AG04450 (cell line): Measurements from ENCODE around the gene MRPL27. TPM values are rescaled to one million over a fixed set of nuclear protein-coding genes. Genes with fewer than 3 reads are reported as not detected.
"Not testable (repeated sequence)": the region's sequence is repeated elsewhere in the genome, so short reads cannot be mapped to it uniquely, and the experiment has no call there.

Experiments
- CTCF ChIA-PET: fragments of 300-600, 350-600 bp; formaldehyde crosslinking; extraction: SDS; loops from one replicate; lab custom pipeline; 2022; ENCODE audit warnings: antibody characterized with exemption, inconsistent platforms; lab: Charles Lee
- POLR2A ChIA-PET: fragments of 350-600 bp; formaldehyde crosslinking; extraction: SDS; loops from one replicate; lab custom pipeline; 2021; ENCODE audit warnings: antibody characterized with exemption, inconsistent platforms; lab: Yijun Ruan, JAX
- DNase-seq: peaks from one replicate; pipeline ENCODE4 v3.0.0-alpha.2; 2011; ENCODE audit warnings: low read depth, low spot score
- H3K27ac ChIP-seq: one replicate; pipeline ENCODE4 v1.5.1; 2012; ENCODE audit warnings: low read depth, low read length, control low read depth
- H3K27me3 ChIP-seq: one replicate; pipeline ENCODE4 v1.6.0; 2012; ENCODE audit warnings: low read length; ENCODE audit not compliant: control insufficient read depth, insufficient read depth
- H3K4me3 ChIP-seq: 2 replicates; pipeline ENCODE4 v1.5.1; 2011; ENCODE audit warnings: mild to moderate bottlenecking, low read depth, low read length, control low read depth
- H3K9me3 ChIP-seq: 2 replicates; pipeline ENCODE4 v1.5.1; 2012; ENCODE audit warnings: low read length; ENCODE audit not compliant: control insufficient read depth, insufficient read depth
- polyA minus RNA-seq: library from RNA; depleted of rRNA, polyadenylated mRNA; stranded (reverse); fragments of >200 nt; gene quantifications from 2 replicates; pipeline ENCODE4 v1.2.3, GENCODE V29; 2011; rRNA and poly(A)+ RNA removed
- polyA plus RNA-seq: library from polyadenylated mRNA; depleted of rRNA; stranded (reverse); fragments of >200 nt; gene quantifications from 2 replicates; pipeline ENCODE4 v1.2.3, GENCODE V29; 2011; rRNA removed
- TF ChIP-seq, protein P1 (sequence below): IDR thresholded peaks from 2 replicates; pipeline ENCODE4 v1.5.1; 2011; ENCODE audit warnings: low read depth, low read length, control low read depth, inconsistent platforms

MRPL27 gene
- 106 and 116 TPM in 2 replicates for polyA plus RNA-seq
- polyA minus RNA-seq, result 46.9 and 47.1 TPM in 2 replicates

DNA sequence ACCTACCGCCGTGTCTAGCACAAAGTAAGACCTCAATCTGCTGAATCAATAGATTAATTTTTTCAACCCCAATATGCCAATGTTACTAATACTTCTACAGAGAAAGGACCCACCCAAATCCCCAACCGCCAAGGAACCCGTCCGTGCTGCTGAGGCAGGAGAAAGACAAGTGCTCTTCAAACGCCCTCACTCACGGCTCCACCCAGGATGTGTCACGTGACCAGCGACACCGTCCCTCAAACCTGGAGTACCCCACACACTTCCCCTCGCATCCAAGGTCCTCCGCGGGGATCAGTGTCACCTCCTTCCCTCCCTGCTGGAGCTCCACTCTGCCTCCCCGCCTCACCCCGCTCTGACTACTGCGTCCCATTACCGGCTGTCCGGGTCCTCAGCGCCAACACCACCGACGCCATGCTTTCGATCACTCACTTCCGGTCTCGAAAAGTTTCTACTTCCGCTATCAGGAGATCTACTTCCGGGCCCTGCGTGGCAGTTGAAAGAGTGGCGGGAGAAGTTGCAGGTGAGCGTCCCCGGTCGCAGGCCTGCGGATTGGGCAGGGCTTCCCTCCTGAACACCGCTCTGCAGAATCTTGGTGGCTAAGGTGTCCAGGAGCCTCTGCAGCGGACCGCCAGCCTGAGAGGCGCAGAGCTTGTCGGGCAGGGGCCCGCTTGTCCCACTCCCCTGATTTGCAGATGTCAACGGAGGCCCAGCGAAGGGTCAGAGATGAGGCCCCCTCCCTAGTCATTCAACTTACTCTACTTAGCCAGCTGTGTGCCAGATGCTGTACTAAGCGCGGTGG is at the start of gene MRPL27, which contains the start of gene EME1:
MRPL27 (minus strand) TSS at position 427 of the 799 bp plus-strand sequence; CDS start at position 413, 14 bp downstream.
EME1 (plus strand) TSS at position 472 of the 799 bp plus-strand sequence. CDS start 1,980 bp downstream, outside the sequence.
- TF ChIP-seq, protein P1, sequence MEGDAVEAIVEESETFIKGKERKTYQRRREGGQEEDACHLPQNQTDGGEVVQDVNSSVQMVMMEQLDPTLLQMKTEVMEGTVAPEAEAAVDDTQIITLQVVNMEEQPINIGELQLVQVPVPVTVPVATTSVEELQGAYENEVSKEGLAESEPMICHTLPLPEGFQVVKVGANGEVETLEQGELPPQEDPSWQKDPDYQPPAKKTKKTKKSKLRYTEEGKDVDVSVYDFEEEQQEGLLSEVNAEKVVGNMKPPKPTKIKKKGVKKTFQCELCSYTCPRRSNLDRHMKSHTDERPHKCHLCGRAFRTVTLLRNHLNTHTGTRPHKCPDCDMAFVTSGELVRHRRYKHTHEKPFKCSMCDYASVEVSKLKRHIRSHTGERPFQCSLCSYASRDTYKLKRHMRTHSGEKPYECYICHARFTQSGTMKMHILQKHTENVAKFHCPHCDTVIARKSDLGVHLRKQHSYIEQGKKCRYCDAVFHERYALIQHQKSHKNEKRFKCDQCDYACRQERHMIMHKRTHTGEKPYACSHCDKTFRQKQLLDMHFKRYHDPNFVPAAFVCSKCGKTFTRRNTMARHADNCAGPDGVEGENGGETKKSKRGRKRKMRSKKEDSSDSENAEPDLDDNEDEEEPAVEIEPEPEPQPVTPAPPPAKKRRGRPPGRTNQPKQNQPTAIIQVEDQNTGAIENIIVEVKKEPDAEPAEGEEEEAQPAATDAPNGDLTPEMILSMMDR, result no peak
- peak within 1 kb of the TSS; percentile 66 for H3K4me3 ChIP-seq
- peak within 1 kb of the TSS; percentile 76 for H3K27ac ChIP-seq
- no peaks in the 10 kb centered on the region for H3K9me3 ChIP-seq
- DNase-seq, result peak; percentile 44
- ChIA-PET POLR2A (interaction anchor here (1.0 kb wide), 1 partner anchor 13 kb away, joined by 3 read pairs; no protein-coding TSS in a partner anchor), CTCF (interaction anchor here (1.2 to 4.7 kb wide), 2 partner anchors 10 to 24 kb away, joined by 4 to 47 read pairs; partner anchors contain the start of gene LRRC59)
- no peaks in the 10 kb centered on the region for H3K27me3 ChIP-seq

GRCh38 chr17:50422738-50423137 is 49.8 kb upstream of the MRPL27 start:
- POLR2A ChIA-PET, result no interaction called here
- DNase-seq, result no peak
- Histone ChIP-seq H3K27me3 (no peaks in the 10 kb centered on the region), H3K4me3 (no peak overlapping the region), H3K9me3 (no peaks in the 10 kb centered on the region; the same call in 1 of the 2 replicates), H3K27ac (no peak overlapping the region)
- CTCF ChIA-PET, result interaction anchor here (3.1 kb wide), 1 partner anchor 25 kb away, joined by 25 read pairs; the partner anchor contains the start of gene LRRC59
- TF ChIP-seq, protein P1, result no peak

GRCh38 chr17:50421308-50422051 is 48.5 kb upstream of the MRPL27 start:
- Histone ChIP-seq H3K27ac (no peak overlapping the region), H3K27me3 (no peaks in the 10 kb centered on the region), H3K4me3 (peak overlapping the region; percentile 20; the same call in 1 of the 2 replicates), H3K9me3 (no peaks in the 10 kb centered on the region; the same call in 1 of the 2 replicates)
- ChIA-PET CTCF (interaction anchor here (0.6 to 3.1 kb wide), 4 partner anchors 11 to 57 kb away, joined by 3 to 25 read pairs (median 6); partner anchors contain the start of gene LRRC59), POLR2A (interaction anchor here (1.0 kb wide), 1 partner anchor 24 kb away, joined by 3 read pairs; the partner anchor contains the start of gene LRRC59)
- no peak for DNase-seq
- TF ChIP-seq, protein P1, result no peak

DNA sequence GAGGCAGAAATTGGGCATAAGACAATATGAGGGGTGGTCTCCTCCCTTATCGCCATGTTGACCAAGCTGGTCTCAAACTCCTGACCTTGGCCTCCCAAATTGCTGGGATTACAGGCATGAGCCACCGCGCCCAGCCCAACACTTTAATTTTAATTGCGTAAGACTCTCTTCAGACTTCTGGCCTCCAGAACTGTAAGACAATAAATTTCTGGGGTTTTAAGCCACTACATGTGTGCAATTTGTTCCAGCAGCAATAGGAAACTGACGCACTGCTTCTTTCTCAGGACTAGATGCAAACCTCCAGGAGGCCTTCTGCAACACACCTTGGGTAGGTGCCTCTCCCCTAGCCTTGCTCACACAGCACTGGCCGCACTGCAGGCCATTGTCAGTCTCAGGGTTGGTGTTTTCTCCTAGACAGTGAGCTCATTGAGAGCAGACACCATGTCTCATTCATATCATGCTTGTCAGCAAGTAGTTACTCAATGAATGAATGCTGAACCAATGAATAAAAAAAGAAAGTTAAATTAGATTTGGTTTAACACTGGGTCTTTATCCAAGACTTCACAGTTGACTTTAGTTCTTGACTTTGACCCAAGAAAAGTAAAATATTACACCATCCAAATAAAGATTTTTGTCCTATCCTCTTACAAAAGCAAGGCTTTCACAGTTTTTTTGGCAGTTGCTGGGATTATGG is 47.6 kb upstream of the MRPL27 start:
- no peaks in the 10 kb centered on the region; the same call in 1 of the 2 replicates for H3K9me3 ChIP-seq
- DNase-seq, result no peak
- H3K4me3 ChIP-seq, result no peak overlapping the region
- ChIA-PET CTCF (interaction anchor here (0.6 to 3.1 kb wide), 2 partner anchors 23 to 58 kb away, joined by 3 to 25 read pairs; partner anchors contain the start of gene LRRC59), POLR2A (no interaction called here)
- no peak overlapping the region for H3K27ac ChIP-seq
- TF ChIP-seq, protein P1, result no peak
- H3K27me3 ChIP-seq, result no peaks in the 10 kb centered on the region

GRCh38 chr17:50419577-50419976 is 46.6 kb upstream of the MRPL27 start:
- H3K4me3 ChIP-seq, H3K27me3 ChIP-seq, H3K9me3 ChIP-seq, CTCF ChIA-PET, H3K27ac ChIP-seq, DNase-seq, POLR2A ChIA-PET: not testable (repeated sequence)
